GM19193 (cell line): ENCODE measurements around the gene MAPK7.

Experiments used
- POLR2A ChIP-seq: IDR thresholded peaks from 4 replicates; pipeline ENCODE4 v1.6.1; 2011; ENCODE audit not compliant: insufficient read depth, insufficient read length; ENCODE audit errors: extremely low read depth

The MAPK7 gene

GRCh38 chr17:19347323-19348080 is 30.8 kb upstream of the MAPK7 start:
- no peak for TF ChIP-seq POLR2A

DNA sequence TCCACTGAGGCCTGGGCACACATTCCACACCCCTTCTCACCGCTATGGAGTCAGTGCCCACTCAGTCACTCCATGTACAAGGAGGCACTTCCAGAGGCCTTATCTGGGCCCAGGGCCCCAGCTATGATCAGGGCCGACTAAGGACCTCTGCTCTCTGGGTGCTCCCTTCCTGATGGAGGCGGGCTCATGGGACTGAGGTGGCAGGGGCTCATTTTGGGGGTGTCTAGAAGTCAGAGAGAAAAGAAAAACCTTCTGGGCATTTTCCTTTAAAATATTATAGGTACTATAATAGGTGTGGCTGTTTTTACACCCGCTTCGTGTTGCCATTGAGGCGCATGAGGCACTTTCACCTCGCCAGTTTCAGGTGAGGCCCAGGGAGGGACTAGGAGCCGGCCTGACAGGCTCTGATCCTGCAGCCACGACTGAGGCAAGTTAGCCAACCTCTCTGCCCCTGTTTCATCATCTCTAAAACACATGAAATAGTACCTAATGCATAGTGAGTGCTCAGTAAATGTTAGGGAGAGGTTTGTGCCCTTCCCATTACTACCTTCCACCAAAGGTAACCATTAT is 30.1 kb upstream of the MAPK7 start:
- no peak for TF ChIP-seq POLR2A

- TF ChIP-seq POLR2A: no peak
Observed at GRCh38 chr17:19348806-19349205, 29.5 kb upstream of the MAPK7 start.

- TF ChIP-seq POLR2A: no peak
Observed at GRCh38 chr17:19354748-19355147, 23.6 kb upstream of the MAPK7 start.

- no peak for TF ChIP-seq POLR2A
Observed at GRCh38 chr17:19357351-19357750, 20.9 kb upstream of the MAPK7 start.

GRCh38 chr17:19357761-19358160 is 20.5 kb upstream of the MAPK7 start:
- no peak for TF ChIP-seq POLR2A

- TF ChIP-seq POLR2A: no peak
Observed at GRCh38 chr17:19359151-19359550, 19.1 kb upstream of the MAPK7 start.

GRCh38 chr17:19359856-19360255 is 18.4 kb upstream of the MAPK7 start:
- no peak for TF ChIP-seq POLR2A

- no peak for TF ChIP-seq POLR2A
Observed at GRCh38 chr17:19360772-19361171, 17.5 kb upstream of the MAPK7 start.

GRCh38 chr17:19361326-19361725 is 17.0 kb upstream of the MAPK7 start:
- no peak for TF ChIP-seq POLR2A

DNA sequence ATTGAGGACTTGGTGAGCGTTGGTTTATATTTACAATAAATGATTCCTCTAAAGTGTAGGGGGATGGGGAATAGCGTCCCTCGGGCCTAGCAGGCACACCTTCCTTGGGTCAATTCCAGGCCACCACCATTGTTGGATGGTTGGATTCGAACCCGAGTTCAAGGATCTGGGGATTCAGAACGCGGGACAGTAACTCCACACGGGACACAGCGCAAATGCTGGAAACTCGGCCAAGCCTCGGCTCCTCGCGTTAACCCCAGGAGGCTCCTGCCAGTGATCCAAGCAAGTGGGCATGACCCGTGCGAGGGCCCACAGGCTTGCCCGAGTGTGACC is 16.4 kb upstream of the MAPK7 start:
- no peak for TF ChIP-seq POLR2A

DNA sequence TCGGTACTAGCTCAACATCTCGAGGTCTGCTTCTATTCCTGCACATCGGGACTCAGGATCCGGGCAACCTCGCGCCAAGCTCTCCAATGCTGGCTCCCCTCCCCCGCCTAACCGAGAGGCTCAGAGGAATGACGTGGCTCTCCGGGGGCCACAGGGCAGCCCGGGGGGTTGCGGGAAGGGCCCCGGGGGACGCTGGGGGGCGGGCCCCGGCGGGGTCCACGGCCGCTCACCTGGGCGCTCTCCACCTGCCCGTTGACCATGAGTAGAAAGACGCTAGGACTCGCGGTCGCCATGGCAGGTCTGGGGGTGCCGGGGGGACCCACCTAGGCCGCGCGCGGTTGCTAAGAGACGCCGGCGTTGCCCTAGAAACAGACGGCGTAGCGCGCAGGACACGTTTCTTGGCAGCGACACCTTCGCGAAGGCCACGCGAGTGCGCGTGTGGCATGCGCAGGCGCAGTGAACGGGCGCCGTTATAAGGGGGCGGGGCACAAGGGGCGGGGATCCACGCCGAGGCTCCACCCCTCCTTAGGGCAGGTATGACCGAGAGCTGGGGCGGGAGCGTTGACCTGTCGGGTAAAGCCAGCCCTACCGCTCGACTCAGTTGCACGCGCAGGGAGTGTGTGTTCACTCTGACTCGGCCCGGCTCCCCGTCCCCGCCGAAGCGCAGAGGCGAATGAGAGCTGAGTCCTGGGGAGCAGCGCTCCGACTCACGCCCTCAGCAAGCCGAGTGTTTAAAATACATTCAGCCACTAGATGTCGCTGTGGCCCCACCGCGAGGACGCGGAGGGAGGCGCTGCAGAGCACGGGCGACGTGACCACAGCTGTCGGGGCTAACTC is 15.8 kb upstream of the MAPK7 start, which contains the start of gene B9D1:
Gene B9D1, minus strand, starts transcription at position 447 of the 837 bp plus-strand sequence. Its CDS starts 154 bp downstream, at position 293.
- no peak for TF ChIP-seq POLR2A

GRCh38 chr17:19363114-19363438 is 15.2 kb upstream of the MAPK7 start:
- no peak for TF ChIP-seq POLR2A

DNA sequence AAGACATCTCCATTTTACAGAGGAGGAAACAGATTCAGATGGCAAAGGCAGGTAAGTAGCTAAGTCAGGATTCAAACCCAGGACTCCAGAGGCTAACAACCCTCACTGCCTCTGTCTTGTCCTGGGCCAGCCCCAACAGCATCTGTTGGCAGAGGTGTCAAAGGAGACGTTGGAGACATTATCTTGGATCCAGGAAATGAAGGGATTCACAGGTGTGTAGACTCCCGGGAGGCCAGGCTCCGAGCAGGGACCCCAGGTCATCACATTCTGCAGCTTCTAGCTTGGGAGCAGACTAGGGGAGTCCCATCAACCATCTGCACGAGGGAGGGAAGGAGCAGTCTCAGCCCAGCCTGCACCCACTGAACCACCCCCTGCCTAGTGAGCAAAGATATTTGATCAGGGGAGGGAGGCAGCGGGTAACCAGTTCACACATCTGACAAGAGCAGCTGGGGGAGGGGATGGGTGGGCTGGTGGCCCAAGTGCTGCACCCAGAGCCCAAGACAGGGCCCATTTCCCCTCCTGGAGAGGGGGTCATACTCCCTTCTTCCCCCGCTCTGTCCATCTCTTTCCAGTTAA is 14.8 kb upstream of the MAPK7 start:
- TF ChIP-seq POLR2A: no peak

GRCh38 chr17:19364699-19365498 is 13.4 kb upstream of the MAPK7 start:
- TF ChIP-seq POLR2A: no peak

- TF ChIP-seq POLR2A: no peak
Observed at GRCh38 chr17:19365499-19365817, 12.8 kb upstream of the MAPK7 start.
